Body of pancreas (tissue), 4 donors: ENCODE results near the gene GALNT2. TPM values are rescaled to one million over a fixed set of nuclear protein-coding genes. Genes with fewer than 3 reads are reported as not detected.
A peak's percentile ranks its signal among the peaks of the same experiment; 100 is the strongest.

Experiments used
- ATAC-seq: fragments of 150-250 bp; one replicate; pipeline ENCODE4 v1.9.1; 2016
- DNase-seq, 4 donors: peaks; one replicate each; pipeline ENCODE4 v3.0.0-alpha.2; 2019
- H3K27ac ChIP-seq, 4 donors: fragments of 200-600 bp; sonication (generic); 1 replicate in 3 of 4; 2 replicates in 1 of 4; pipeline versions ENCODE4 v1.5.1 to v1.6.1; 2016 to 2019; ENCODE audit warnings: mild to moderate bottlenecking in 1 of 4, mixed read lengths in 1 of 4, moderate library complexity in 1 of 4
- H3K27me3 ChIP-seq, 2 donors: fragments of 200-600 bp; sonication (generic); one replicate each; pipeline ENCODE4 v1.6.0; 2016; ENCODE audit warnings: mild to moderate bottlenecking in 1 of 2
- H3K36me3 ChIP-seq, 2 donors: fragments of 200-600 bp; sonication (generic); replicated peaks in 1 of 2; 2 replicates each; pipeline ENCODE4 v1.5.1; 2016; ENCODE audit warnings: low read depth in 2 of 2; ENCODE audit not compliant: insufficient read depth in 1 of 2
- H3K4me1 ChIP-seq: fragments of 200-600 bp; sonication (generic); one replicate; pipeline ENCODE4 v1.6.0; 2016
- H3K4me3 ChIP-seq, 2 donors: fragments of 200-600 bp; sonication (generic); 1 replicate in 1 of 2; 2 replicates in 1 of 2; pipeline ENCODE4 v1.5.1; 2016 to 2019
- H3K9me3 ChIP-seq, 3 donors: fragments of 200-600 bp; sonication (generic); 1 replicate in 2 of 3; 2 replicates in 1 of 3; pipeline ENCODE4 v1.5.1; 2016
- CTCF ChIP-seq, 7 experiments: fragments of 450-650 bp in 4 of 7; fragments of 200-600 bp in 3 of 7; sonication (generic) in 3 of 7; IDR thresholded peaks; one replicate each; pipeline ENCODE4 v1.5.1; 2016 to 2019; ENCODE audit warnings: antibody characterized with exemption in 7 of 7
- POLR2A ChIP-seq, 3 donors: fragments of 450-650 bp; IDR thresholded peaks; one replicate each; pipeline ENCODE4 v1.6.1; 2016; ENCODE audit warnings: antibody characterized with exemption in 3 of 3, mild to moderate bottlenecking in 2 of 3
- WGBS, 2 donors: methylation state at CpG; one replicate each; pipeline ENCODE4 v1.1.5; 2017; 5-methylcytosine and 5-hydroxymethylcytosine counted together
- intact Hi-C: fragments of 100-400 bp; cut with DNase I; formaldehyde crosslinking; loops from one replicate; pipeline ENCODE4 v1.15.1; 2023
- total RNA-seq, 2 donors: library from RNA; depleted of rRNA; stranded (reverse); fragments of >200 nt; gene quantifications; one replicate each; pipeline ENCODE4 v1.1.0, GENCODE V29; 2016

Gene GALNT2
- total RNA-seq, 2 donors from 2014 or later, result 45.9 to 68.6 TPM

GRCh38 chr1:230112782-230113181 is 45.7 kb downstream of the GALNT2 start:
- Histone ChIP-seq H3K27ac (peak overlapping the region in 3 of 4 donors; percentile 12 to 52 (median 45)), H3K27me3 (no peaks in the 10 kb centered on the region), H3K9me3 (no peaks in the 10 kb centered on the region), H3K4me1 (peaks cover 59% of the 10 kb centered on the region), H3K4me3 (no peak overlapping the region), H3K36me3 (no peaks in the 10 kb centered on the region)
- intact Hi-C loops, result no loop called here
- DNase-seq (no peak), ATAC-seq (no peak)
- TF ChIP-seq CTCF (IDR thresholded peaks at IDR 0.05) (no peak), POLR2A (IDR thresholded peaks at IDR 0.05) (no peak)
- 55 to 65% methylated on average over 3 to 5 of the region's 5 CpGs for WGBS, 2 donors

- TF ChIP-seq CTCF (IDR thresholded peaks at IDR 0.05) (no peak), POLR2A (IDR thresholded peaks at IDR 0.05) (no peak)
- WGBS, 2 donors, result 68 to 82% methylated on average over 3 to 4 of the region's 4 CpGs
- no peaks in the 10 kb centered on the region for H3K27me3 ChIP-seq
- peak; percentile 8 for ATAC-seq
- no peaks in the 10 kb centered on the region for H3K36me3 ChIP-seq
- H3K27ac ChIP-seq, result peak overlapping the region; percentile 12 to 52 (median 30)
- no peak for DNase-seq
- H3K4me1 ChIP-seq, result peaks cover 60% of the 10 kb centered on the region
- H3K4me3 ChIP-seq, result no peak overlapping the region
- no peaks in the 10 kb centered on the region for H3K9me3 ChIP-seq
- intact Hi-C loops, result no loop called here
Measured at GRCh38 chr1:230113235-230113592, 46.2 kb downstream of the GALNT2 start.

GRCh38 chr1:230113593-230114236 is 46.7 kb downstream of the GALNT2 start:
- Histone ChIP-seq H3K27me3 (no peaks in the 10 kb centered on the region), H3K27ac (peak overlapping the region; percentile 12 to 52 (median 30)), H3K4me3 (no peak overlapping the region), H3K36me3 (no peaks in the 10 kb centered on the region), H3K9me3 (no peaks in the 10 kb centered on the region), H3K4me1 (peaks cover 60% of the 10 kb centered on the region)
- WGBS, 2 donors, result 64 to 71% methylated on average over 17 of the region's 17 CpGs
- peak; percentile 57 for ATAC-seq
- TF ChIP-seq CTCF (IDR thresholded peaks at IDR 0.05) (no peak), POLR2A (IDR thresholded peaks at IDR 0.05) (no peak)
- DNase-seq, result no peak
- intact Hi-C loops, result no loop called here

- WGBS, 2 donors, result 81 to 84% methylated on average over 15 of the region's 15 CpGs
- Histone ChIP-seq H3K4me1 (peaks cover 60% of the 10 kb centered on the region), H3K4me3 (no peak overlapping the region), H3K27ac (peak overlapping the region in 2 of 4 donors; percentile 12 to 52), H3K36me3 (no peaks in the 10 kb centered on the region), H3K27me3 (no peaks in the 10 kb centered on the region), H3K9me3 (no peaks in the 10 kb centered on the region)
- no peak for ATAC-seq
- TF ChIP-seq CTCF (IDR thresholded peaks at IDR 0.05), result no peak
- TF ChIP-seq POLR2A (IDR thresholded peaks at IDR 0.05), result no peak
- intact Hi-C loops, result no loop called here
- no peak for DNase-seq
Measured at GRCh38 chr1:230114237-230114651, 47.2 kb downstream of the GALNT2 start.

- ATAC-seq (no peak), DNase-seq (no peak)
- Histone ChIP-seq H3K36me3 (no peaks in the 10 kb centered on the region), H3K4me3 (no peak overlapping the region), H3K27ac (peak overlapping the region in 2 of 4 donors; percentile 11), H3K27me3 (no peaks in the 10 kb centered on the region), H3K4me1 (peaks cover 67% of the 10 kb centered on the region), H3K9me3 (no peaks in the 10 kb centered on the region)
- WGBS, 2 donors, result 82 to 86% methylated on average over 6 of the region's 6 CpGs
- no peak for TF ChIP-seq POLR2A (IDR thresholded peaks at IDR 0.05)
- no peak for TF ChIP-seq CTCF (IDR thresholded peaks at IDR 0.05)
- intact Hi-C loops, result no loop called here
Measured at GRCh38 chr1:230117694-230118093, 50.7 kb downstream of the GALNT2 start.
